ENCODE measurements around the gene SMYD3. TPM values are rescaled to one million over a fixed set of nuclear protein-coding genes. Genes with fewer than 3 reads are reported as not detected.

The SMYD3 gene
- total RNA-seq, 1 donor = 45.5 TPM

DNA sequence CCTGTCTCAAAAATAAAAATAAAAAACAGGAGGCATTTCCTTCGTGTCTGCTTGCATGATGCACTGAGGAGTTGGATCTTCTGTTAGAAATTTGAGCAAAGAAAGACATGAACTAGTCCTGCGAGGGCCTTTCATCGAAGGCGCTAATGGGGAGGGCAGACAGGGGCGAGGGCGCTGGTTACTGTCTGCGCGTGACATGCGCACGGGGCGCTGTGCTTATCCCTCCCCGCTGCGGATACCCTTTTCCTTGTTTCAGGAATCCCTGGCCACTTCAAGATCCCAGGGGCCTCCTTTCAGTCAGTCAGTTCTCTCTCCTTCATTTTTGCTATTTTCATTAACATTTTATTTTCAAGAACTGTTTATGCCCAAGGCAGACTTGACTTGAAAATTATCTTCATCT is 806.4 kb downstream of the SMYD3 start:
- no peak for DNase-seq (ENCODE audit: low read depth)
- no peak for TF ChIP-seq CTCF (IDR thresholded peaks at IDR 0.05; ENCODE audit: insufficient read depth, low read length)
- H3K4me3 ChIP-seq (ENCODE audit: low read depth, low read length) = no peak overlapping the region

Small RNA genes lying within 50 kb of the gene (small RNA-seq; reads per million reads assigned to genes)
- not detected for gene AL356583.2
- gene RF00019 = not detected
- not detected for gene RNU6-1283P

Other genes starting within 250 kb of the SMYD3 start
- gene TFB2M, start 59.0 kb upstream of the SMYD3 start, total RNA-seq (ENCODE audit: low replicate concordance) = 22.2 and 23.8 TPM in 2 replicates
- 13.1 and 25.2 TPM in 2 replicates for gene CNST, start 59.2 kb upstream of the SMYD3 start, total RNA-seq (ENCODE audit: low replicate concordance)
- gene SCCPDH, start 217.1 kb upstream of the SMYD3 start, total RNA-seq (ENCODE audit: low replicate concordance) = 24.8 and 55.1 TPM in 2 replicates

Data from fibroblast of the aortic adventitia (primary cell).